GM18873 (cell line): ENCODE data around the gene PTPRN2.

ENCODE experiments used
- ATAC-seq: cut with Tn5 transposase; IDR thresholded peaks from one replicate; pipeline ENCODE4 v1.9.1; 2021; ENCODE audit warnings: mild to moderate bottlenecking, moderate library complexity, moderate number of reproducible peaks; ENCODE audit not compliant: unreplicated experiment, low FRiP score

Gene PTPRN2

DNA sequence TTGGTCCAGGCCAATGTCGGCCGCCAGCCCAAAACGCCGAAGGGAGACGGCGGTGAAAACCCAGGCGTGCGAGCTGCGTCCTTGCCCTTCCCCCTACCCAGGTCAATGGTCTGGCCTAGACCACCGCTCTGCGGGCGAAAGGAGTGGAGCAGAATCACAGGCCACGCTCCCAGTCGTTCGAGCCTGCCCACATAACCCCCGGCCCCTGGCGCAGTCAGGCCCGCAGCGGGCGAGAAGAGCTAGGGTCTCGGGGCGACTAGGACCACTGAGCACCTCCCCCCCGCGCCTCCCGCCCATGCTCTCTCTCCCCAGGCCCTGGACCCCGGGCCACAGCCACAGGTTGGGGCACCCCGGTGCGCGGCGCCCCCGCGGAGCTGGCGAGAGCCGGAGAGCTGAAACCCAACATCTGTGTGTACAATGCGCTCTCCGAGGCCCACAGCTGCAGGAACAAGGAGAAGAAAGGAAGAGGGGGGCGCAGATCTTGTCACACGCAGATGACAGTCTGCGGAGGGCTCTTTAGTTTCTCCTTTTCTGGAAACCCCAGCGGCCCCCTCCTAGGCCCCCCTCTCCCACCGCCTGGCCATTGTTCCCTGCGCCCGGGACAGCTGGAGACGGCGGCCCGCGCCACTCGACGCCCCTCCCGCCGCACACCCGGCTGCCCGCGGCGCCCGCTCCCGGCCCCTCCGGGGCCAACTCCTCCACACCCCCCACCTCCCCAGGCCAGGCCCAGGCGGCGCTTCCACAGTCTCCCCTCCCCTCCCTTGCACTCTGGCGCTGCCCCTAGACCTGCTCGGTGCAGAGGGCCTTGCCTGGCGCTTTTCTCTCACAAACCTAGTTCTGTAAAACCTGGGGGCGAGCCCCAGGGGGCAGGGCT lies 895.8 kb downstream of the PTPRN2 start:
- ATAC-seq = no peak

- no peak for ATAC-seq
These were observed 896.6 kb downstream of the PTPRN2 start for GRCh38 chr7:157690833-157691585.

DNA sequence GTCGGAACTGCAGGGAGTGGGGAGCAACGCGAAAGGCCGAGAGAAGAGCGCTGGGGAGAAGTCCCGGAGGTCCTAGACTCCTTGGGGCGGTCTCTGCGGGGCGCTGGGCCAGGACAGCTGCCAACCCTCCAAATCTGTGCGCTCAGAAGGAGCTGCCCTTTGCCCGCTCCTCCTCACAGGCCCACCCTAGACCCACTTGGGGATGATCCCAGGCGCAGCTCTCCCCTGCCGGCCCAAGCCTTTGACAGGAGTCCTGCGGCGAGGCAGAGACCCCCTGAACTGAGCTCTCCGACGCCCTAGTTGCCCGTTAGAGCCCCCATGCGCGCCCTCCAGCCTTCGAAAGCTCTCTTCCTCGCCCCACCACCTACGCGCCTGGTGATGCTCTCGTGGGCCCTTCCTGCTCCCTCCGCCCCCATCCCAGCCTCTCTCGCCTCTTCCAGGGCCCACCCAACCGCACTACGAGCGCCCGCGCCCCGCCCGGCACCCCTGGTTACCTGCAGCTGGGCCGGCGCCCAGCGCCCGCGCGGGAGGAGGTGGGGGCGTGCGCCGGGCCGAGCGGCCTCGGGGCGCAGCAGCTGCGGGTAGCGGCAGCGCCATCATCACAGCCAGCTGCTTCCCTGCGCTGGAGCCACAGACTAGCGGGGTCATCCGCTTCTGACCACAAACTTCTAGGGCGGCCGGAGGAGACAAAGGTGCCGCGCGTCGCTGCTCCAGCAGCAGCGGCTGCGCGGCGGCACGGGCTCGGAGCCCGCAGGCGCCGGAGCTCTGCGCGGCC lies 897.4 kb downstream of the PTPRN2 start:
- ATAC-seq = no peak

- ATAC-seq = no peak
These were observed 898.2 kb downstream of the PTPRN2 start for GRCh38 chr7:157689269-157690057.

- ATAC-seq = no peak
These were observed 898.9 kb downstream of the PTPRN2 start for GRCh38 chr7:157688533-157689268.

DNA sequence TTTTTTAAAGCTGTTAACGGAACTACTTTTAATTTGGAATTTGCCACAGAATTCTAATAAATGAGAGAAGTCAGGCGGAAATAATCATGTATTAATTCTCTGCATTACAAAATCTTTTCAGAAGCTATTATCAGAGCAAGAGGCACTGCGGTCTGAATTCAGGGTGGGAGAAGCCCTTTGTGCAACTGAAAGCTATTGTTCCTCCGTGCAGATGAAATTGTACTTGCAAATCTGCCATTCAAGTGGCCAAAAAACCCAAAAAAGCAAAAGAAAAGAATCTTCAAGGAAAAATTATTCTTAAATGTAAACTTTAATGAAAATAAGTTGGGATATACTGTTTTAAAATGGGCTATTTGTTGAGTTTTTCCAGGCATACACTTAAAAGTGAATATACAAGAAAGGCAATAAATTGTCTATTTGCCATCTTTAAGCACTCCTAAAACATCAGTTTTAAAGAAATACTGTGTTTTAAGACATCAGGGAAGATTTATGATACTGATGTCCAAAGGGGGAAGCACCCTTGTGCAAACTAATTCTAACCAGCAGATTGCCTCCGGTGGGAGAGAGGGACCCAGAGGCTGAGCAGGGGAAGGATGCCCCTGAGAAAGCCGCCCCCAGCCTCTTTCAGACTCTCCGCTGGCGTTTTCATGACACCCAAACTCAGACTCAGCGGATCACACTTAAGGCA lies 899.6 kb downstream of the PTPRN2 start:
- no peak for ATAC-seq

GRCh38 chr7:157687158-157687557 lies 900.5 kb downstream of the PTPRN2 start:
- ATAC-seq = no peak

GRCh38 chr7:157686285-157686894 lies 901.2 kb downstream of the PTPRN2 start:
- ATAC-seq = no peak

DNA sequence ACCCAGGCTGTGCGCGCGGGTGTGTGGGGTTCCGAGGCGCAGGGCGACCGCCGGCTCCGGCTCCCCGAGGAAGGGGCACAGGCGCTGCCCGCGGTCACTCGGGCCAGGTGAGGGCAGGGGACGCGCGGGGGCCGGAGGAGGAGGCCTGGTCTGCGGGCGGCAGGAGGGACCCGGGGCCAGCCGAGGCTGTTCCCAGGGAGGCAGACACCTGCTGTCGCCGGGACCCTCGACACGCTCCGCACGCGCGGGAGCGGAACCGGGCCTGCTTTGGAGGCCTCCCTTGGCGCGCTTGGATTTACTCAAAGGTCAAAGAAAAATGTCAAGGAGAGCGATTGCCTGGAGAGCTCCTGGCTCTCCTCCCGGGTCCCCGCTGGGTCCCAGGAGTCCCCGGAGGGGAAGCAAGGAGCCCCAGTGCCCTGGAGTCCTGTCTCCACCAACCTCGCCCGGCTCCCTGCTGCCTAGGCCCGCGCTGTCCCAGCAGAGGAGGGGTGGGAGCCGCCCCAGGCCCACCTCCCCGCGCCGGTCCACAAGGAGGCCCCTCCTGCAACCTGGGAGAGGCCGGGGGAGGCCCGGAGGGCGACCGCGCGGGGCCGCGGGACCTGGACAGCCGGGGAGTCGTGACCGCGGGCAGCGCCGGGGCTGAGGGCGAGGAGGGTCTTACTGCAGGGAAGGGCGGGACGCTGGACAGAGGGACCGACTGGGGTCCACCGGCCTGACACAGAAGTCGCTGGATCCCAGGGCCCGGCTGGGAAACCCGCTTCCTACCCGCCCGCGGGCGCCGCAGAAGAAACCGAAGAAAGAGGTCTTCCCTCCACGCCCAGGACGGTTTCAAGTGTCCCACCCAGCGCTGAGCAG lies 902.0 kb downstream of the PTPRN2 start:
- ATAC-seq = no peak

DNA sequence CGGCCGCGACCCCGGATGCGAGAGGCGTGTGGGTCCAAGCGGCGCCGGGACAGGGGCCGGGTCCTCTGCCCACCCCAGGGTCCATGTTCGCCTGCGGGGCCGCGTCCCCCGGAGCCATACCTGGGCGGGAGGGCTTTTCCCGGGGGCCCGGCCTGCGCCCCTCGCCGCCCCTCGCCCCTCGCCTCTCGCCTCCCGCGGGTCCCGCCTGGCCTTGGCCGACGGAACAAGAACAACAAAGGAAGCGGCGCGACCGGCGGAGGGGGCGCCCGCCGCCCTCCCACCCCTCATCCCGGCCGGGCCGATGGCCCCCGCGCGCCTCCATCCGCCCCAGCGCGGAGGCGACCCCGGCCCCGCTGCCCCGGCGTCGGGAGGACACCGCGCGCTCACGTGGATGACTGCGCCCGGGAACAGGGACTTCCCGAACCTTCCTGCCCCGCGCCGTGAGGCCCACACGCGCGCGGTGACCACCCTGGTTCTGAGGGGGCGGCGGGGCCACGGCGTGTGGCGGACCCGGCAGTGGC lies 902.7 kb downstream of the PTPRN2 start:
- ATAC-seq = no peak

DNA sequence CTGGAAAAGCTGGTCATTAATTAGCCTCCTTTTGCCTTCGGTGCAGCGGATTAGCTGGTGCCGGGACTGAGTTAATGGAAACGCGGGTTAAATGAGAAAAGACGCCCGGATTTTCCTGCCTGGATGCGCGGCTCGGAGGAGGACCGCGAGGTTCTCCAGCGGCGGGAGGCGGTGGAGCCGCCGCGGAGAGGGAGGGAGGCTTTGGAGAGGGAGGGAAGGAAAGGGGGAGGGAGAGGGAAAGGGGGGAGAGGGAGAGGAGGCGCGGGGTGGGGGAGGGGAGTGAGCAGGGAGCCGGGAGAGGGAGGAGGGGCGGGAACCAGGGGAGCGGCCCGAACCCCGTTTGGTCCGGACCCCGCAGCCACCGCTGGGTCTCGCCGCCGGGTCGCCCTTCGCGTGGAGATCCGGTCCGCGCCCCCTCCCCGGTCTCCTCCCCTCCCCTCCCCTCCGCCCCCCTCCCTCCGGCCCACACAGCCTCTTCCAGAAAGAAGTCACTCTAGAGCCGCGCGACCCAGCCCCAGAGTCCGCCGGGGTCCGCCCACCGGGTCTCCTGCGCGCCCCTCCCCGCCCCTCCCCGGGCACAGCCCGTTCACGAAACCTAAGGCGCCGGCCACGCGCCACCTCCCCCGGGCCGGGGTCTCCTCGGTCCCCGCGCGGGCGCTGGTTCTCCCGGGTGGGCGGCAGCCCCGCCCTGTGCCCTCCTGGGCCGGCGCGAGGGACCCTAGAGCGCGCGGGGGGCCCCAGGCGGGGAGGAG lies 903.3 kb downstream of the PTPRN2 start:
- no peak for ATAC-seq

- no peak for ATAC-seq
These were observed 903.9 kb downstream of the PTPRN2 start for GRCh38 chr7:157683747-157684156.

DNA sequence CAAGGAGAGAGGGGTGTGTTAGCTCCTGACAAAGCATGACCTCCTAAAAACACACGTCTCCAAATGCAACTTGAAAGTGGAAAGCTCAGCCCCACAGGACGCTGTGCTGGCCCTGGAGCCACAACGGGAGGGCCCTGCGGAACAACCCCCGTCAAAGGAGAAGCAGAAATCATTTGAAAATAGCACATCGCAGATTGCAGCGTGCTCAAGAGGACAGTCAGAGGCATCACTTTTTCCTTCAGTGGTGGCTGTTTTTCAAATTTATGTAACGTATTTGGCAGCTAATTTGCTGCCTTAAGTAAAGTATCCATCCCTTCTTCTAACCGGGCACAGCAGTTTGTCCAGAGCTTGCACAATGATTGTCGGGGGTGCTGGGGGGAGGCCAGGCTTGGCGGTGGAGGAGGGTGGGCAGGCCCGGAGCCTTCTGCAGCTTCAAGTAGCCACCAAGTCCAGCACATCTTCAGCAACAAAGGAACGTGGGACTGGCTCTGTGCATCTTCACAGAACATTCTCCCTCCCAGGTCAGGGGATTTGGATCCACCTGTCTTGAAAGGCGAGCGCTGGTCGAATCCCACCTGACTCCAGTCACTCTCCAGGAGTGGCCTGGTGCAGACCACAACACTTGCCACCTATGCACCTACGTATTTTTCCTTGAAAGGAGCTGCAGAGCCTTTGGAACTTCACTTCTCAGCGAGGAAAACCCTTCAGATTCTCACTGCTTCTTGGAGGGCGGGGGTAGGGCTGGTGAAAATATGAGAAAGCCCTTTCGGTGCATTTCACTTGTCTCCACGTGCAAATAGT lies 904.5 kb downstream of the PTPRN2 start:
- no peak for ATAC-seq

- ATAC-seq = no peak
These were observed 905.3 kb downstream of the PTPRN2 start for GRCh38 chr7:157682064-157682945.

GRCh38 chr7:157679607-157680006 lies 908.0 kb downstream of the PTPRN2 start:
- ATAC-seq = no peak
